Ureter (tissue), 1 donor: ENCODE measurements around the gene SPATA13. TPM values are rescaled to one million over a fixed set of nuclear protein-coding genes. Genes with fewer than 3 reads are reported as not detected.
A peak's percentile ranks its signal among the peaks of the same experiment; 100 is the strongest.

Experiments
- DNase-seq: peaks from one replicate; pipeline ENCODE4 v3.0.0-alpha.2; 2020; ENCODE audit warnings: low spot score
- total RNA-seq: library from RNA; stranded (reverse); gene quantifications from one replicate; pipeline ENCODE4 v1.2.4, GENCODE V29; 2023
- donor health status: DM: yes; HTN: yes; CAD: no.

The SPATA13 gene
- total RNA-seq, 1 donor from 2014 or later = 19.0 TPM

DNA sequence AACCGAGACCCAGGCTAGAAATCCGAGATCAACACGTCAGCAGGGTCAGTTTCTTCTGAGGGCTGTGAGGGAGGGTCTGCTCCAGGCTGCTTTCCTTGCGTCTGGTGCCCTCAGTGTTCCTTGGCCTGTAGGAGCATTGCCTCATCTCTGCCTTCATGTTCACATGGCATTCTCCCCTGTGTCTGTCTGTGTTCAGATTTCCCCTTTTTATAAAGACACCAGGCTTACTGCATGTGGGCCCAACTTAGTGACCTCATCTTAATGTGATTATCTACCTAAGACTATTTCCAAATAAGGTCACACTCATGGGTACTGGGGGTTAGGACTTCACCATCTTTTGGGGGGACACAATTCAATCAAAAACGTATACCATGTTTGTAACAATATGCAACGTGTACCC lies 91.6 kb downstream of the SPATA13 start:
- DNase-seq = no peak

DNA sequence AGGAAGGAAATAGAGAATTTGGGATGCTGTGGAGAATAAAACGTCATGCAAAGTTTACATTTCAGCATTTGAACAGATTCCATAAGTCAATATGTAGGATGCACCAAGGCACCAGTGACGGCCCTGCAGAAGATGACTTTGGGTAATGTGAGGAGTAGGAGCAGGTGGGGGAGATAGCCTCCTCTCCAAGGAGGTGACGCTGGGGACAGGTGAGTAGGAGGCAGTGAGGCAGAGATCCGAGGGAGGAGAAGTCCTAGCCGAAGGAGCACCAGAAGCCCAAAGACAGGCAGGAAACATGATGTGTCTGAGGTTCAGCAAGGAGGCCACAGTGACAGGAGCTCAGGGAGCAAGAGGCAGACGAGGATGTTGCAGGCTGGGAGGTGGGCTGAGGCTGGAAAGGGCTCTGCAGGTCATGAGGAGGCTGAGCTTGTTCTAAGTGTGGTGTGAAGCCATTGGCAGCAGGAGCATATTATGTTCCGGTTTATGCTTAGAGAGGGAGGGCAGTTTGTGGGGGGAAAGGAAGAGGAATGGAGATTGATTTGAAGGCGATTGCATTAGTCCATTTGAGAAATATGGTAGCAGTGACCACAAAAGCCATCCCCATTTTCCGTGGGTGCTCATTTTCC lies 93.1 kb downstream of the SPATA13 start:
- DNase-seq = no peak

DNA sequence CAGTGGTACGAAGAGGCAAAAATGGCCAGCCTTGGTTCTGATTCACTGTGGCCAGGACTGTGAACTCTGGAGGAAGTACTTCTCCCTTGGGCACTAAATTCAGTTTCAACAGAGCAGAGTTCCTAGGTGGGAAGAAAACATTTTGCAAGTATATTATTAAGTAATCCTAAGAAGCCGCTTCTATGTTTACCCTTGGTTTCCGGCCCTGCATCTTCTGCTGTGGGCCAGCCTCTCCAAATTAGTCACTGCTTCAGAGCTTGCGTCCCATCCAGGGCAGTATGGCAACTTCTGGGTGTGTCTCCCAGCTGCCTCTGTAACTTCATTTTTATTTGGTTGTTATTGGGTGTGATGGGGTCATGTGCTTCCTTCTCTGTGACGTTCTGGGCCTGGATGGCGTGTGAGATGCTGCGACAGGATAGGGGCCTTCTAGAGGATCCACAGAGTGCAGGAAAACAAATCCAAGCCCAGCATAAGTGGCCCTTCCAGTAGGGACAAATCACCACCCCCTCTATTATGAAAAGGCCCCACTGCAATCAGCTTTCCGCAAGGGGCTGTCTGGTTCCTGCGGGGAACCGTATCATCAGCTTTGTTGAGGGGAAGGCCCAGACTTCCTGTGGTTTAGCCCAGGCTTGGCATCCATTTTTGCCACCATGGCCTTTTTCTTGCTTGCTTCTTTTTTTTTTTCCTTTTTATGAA lies 93.8 kb downstream of the SPATA13 start:
- no peak for DNase-seq

DNA sequence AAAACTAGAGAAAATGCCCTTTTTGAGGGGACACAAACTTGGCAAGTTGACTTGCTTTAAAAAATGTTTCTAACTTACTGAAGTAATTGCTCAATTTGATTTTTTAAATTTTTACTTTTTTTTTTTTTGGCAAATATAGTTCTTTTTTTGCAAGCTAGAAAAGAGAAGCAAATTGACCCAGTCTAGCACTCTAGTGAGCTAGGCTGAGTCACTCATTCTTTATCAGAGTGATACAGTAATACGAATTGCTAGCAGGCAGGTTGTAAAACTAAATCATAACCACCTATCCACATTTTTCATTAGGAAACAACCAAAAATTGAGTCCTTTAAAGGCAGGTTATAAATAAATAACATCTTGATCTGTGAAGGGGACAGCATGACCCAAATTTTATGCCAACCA lies 97.0 kb downstream of the SPATA13 start:
- no peak for DNase-seq

DNA sequence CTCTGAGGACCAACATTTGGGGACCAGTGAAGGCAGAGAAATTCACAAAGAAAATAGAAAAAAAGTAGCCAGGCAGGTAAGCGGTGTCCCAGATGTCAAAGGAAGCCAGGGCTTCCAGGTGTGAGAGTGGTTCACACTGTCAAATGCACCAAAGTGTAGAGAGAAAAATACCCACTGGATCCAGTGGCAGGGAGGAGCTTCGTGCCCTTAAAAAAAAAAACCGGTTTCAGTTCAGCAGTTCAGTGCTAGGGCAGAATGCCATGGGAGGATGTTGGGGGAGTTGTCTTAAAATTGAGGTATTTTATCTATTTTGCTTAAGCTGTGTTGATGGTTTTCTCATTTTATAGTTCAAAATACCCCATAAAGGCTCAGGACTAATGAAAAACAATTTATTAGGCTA lies 101.0 kb downstream of the SPATA13 start:
- no peak for DNase-seq

DNA sequence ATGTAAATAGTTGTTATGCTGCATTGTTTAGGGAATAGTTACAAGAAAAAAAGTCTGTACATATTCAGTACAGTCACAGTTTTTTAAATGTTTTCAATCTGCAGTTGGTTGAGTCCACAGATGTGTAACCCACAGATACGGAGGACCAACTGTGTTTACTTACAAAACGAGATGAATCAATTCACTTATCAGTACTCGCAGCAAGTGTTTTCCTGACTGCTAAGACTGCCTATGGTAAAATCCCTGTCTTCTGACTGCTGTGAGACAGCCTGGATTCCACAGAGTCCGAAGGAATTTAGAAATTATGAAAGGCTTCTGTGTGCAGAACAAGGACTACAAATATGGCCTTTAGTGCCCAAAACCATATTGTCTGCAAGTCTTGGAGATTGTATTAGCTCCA lies 103.1 kb downstream of the SPATA13 start:
- no peak for DNase-seq

DNA sequence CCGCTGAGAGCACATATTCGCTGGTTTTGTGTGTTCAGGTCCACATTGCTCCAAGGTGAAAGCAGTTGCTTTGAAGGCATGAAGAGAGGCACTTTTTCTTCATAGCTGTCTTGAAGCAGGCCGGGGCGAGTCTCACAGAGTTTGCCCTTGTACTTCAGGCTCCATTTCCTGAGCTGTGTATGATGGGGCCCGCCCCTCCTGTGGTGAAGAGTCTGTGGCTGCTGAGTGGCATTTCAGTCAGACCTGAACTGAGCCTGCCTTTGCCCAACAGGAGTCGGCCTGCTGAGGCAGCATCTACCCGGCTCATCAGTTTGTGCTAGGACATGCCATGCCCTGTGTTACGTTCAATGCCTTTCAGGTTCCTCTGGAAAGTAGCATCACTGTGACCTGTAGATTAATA lies 104.5 kb downstream of the SPATA13 start:
- DNase-seq = no peak

DNA sequence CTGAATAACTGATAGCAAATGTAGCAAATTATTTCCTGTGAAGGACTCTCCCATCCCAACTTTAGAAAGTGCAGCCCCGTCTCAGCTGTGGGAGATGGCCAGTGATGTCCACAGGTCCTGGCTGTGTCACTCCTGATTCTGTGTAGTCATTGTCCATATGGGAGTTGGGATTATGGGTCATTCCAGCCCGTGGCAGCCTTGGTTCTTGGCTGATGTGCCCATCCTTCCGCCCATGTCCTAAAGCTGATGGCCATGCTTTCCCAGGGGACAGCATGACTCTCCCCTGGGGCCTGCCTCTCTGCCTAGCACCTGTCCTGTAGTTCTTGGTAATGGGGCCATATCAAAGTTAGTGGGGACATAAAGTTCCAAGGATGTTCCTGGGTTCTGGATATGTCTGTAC lies 104.9 kb downstream of the SPATA13 start:
- DNase-seq = no peak

DNA sequence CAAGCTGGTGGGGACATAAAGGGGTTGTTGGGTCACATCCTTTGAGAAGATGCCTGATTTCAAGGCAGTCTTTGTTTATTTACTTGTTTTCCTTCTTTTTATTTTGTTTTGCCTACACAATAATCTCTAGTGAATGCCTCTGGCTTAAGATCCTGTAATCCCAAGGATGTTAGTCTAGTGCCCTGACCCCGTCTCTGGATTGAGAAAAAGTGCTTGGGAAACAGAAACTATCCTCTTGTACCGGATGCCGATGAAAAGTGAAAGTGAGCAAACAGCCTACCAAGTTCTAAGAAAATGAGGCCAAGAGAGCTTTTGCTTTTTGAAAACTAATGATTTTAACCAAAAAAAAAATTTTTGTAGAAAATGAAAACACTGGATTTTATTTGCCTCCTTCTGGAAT lies 106.8 kb downstream of the SPATA13 start:
- DNase-seq = no peak

DNA sequence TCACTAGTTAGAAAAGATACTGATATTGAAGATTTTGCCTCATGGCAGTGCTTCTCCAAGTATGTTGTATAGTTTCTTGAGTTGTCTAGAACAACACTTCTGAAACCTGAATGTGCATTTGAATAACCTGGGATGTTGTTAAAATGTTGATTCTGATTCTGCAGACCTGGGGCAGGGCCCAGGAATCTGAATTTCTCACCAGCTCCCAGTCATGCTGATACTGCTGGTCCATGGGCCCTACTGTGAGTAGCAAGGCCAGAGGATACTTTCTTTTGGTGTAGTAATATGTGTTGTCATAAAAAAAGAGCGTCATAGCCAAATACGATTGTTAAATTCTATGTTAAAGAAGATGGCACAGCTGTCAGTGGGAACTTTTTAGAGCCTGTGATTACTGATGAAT lies 107.3 kb downstream of the SPATA13 start:
- no peak for DNase-seq

DNA sequence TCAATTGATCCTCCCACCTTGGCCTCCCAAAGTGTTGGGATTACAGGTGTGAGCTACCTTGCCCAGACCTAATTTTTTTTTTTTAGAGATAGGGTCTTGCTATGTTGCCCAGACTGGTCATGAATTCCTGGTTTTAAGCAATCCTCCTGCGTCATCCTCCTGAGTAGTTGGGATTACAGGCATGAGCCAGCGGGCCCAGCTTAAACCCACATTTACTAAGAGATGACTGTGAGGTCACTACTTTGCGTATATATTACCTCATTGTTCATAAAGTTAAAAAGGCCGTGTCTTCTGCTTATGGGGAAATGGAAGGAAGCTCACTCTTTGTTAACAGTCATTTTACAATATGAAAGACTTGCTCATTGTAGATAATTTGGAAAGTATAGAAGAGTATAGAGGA lies 109.3 kb downstream of the SPATA13 start:
- DNase-seq = no peak

DNA sequence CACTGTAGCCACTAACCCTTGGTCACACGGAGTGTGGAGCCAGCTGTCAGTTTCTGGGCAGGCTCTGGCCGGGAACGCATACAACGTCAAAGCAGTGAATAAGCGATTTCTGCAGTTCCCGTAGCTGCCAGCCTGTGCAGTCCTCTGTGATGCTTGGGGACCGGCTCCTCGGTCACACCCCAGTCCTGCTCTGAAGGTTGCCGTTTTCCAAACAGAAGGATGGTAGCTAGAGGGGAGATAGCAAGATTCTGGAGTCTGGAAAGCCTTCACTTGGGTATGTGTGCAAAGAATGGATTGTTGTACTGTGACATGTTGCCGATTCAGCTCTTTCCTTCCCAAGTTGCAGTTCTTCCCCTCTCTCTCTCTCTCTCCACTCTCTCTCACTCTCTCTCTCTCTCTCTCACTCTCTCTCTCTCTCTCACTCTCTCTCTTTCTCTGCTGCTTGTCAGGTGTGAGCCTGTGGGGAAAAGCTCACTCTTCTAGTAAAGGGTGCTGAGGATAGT lies 110.2 kb downstream of the SPATA13 start:
- peak; percentile 60 for DNase-seq

DNA sequence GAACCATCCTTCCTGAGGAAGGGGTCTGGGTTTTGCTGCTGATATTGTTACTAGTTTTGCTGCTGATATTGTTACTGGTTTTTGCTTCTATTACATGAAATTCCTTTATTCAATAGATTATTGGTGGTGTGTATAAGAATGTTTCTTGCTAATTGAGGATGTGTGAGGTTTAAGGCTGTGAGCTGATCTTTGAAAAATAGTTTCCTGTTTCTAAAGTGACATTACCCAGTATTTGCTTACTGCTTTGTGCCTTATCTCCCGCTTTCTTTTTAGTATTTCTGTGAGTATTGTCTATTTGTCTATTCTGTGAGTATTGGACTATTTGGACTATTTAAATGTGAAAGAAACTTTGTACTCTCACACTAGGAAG lies 110.7 kb downstream of the SPATA13 start:
- DNase-seq = no peak

DNA sequence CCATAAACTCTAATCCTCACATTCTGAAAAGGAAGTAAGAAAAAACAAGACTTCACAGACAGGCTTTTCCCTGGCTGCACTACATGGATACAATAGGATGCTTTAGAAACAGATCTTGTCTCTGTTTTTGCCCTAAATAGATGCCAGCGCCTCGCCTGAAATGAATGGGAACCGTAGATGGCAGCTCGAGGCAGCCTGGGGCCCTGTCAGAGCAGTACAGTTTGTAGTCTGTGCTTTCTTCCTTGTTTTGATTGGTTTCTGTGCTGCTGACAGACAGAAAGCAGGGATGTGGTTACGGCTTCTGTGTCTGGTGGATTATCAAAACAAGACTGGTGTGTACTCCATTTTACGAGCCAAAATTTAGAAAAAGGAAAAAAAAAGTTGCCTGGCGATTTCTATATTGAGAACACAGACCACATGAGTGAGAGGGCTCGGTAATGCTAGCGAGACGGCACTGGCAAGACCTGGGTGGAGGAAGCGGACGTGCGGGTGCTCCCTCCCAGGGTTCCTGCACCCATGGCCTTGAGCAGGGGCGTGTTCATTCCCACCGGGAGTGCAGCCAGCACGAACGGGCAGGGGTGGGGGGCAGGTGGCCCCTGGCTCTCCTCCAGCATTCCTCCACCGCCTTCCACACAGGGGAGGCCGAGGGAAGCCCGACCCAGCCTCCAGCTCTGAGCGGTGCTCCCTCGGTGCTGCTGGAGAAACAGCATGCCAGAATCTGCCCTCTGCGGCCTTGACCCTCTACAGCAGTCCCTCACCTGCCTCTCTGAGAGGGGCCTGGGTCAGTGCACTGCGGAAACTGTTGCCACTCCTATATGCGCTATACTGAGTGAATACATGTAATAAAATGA lies 111.3 kb downstream of the SPATA13 start:
- peak; percentile 62 for DNase-seq

DNA sequence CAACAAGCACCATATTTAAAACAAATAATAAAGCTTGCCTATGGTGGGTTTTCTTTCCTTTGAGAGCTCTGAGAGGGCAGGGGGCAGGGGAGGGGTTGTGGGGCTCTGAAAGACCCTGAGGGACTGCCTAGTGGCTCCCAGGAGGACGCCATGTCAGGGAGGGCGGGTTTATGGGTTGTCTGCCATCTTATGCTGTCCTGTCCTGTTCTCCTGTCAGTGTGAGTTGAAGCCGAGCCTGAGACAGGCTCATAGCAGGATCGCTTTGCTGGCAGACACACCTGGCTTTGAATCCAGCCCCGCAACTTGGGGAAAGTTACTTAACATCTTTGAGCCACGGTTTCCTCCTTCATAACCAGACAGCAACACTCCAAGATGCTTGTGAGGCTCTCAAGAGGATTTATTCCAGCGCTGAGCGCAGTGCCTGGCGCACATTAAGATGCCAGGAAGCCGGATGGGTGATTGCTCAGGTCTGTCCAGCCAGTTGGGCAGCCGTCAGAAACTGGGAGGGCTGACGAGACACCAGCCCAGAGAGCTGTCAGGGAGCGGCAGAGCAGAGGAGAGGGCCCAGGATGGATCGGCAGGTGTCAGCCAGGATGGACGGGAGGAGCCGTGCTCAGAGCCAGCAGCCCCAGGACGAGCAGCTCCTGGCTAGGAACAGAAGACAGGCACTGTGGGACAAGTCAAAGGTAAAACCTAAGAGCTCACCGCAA lies 112.1 kb downstream of the SPATA13 start:
- no peak for DNase-seq

DNA sequence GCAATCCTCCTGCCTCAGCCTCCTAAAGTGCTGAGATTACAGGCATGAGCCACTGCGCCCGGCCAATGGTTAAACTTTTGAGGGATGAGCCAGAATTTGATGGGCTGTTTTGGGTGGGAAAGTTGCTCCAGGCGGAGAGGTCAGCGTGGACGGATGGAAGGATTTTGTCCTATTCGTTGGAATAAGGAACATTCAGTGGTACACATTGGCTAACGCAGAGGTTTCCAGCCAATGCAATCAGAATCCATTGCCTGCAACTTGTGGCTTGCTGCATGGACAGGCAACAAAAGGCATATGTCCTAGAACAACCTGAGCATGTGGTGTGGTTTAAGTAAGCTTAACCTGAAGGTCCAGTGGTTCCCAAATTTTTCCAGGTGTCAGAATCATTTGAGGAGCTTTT lies 113.4 kb downstream of the SPATA13 start:
- no peak for DNase-seq

DNA sequence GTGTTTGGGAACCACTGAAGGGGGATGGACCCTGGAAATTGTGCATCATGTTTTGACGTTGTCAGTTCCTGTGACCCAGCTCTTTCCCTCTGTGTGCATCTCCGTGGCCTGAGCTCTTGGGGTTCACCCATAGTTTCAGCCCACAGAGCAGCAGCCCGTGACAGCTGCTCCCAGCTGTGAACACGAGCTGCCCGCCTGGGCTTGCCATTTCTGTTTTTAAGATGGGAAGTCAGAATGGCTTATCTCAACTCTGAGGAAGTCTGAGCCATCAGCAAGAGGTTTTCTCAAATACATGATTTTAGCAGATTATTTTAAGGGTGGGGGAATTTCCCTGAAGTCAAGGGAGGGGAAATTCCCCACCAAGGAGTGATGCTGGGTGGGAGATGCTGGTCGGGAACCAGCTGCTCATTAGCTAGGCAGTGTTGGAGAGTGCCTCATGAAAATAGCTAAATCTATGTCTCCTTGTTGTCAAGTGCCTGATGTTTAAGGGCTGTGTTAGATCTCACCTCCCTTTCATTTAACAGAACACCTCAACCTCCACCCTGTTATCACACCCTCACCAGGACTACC lies 114.0 kb downstream of the SPATA13 start:
- no peak for DNase-seq

DNA sequence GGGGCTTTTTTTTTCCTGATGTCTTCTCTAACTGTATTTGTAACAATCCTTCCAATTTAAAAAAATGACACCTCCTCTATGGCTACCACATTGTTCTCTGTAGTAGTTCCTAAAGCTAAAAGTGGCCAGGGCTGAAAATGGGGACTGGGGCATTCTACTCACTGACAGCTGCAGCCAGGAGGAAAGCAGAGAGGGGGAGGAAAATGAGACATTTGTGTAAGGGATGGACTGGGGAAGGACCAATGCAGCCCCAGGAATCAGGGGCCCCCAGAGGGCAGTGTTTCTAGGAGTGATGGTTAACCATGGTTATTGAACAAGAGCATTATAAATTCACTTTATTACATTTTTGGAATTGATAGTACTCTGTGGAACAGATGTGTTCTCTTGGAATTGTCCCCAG lies 114.5 kb downstream of the SPATA13 start:
- DNase-seq = no peak

DNA sequence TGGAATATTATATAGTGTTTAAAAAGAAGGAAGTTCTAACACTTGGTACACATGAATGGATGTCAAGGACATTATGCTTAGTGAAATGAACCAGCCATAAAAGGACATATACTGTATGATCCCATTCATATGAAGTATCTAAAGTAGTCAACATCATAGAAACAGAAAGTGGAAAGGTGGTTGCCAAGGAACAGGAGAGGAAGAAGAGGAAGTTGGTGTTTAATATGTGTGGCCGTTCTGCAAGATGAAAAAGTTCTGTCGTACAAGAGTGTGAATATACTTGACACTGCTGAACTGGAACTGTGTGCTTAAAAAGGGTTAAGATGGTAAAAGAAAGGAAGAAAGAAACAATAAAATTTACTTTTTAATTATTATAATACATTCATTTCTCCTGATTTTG lies 115.8 kb downstream of the SPATA13 start:
- DNase-seq = no peak

DNA sequence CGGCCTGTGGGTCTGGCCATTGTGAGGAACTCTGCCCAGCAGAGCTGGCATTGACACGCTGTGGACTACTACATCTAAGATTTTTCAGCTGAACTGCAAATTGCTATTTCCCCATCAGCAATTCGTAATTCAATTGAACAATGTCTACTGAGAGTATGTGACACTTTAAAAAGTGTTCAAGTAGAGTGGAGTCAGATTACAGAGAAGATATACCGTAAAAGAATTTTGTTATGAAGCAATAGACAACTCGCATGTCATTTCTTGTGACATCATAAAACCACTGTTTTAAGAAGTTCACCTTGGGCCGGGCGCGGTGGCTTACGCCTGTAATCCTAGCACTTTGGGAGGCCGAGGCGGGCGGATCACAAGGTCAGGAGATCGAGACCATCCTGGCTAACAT lies 116.3 kb downstream of the SPATA13 start:
- DNase-seq = no peak

DNA sequence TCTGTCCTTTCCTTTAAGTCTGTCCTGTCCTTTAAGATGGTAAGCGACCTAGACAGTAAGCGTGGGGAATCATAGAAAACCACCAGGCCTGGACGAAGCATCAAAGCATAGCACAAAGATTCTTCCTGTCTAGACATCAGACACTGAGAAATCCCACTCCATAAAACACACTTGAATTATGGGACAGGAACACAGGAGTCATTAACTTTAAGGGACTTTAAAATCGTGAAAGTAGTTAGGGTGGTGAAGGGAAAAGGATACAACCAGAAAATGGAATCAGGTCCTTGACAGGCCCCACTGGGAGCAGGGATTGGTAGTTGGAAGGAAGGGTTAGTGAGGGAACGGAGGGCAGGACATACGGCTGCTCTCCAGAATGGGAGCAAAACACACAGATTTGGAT lies 117.2 kb downstream of the SPATA13 start:
- no peak for DNase-seq
